ENCODE data around the gene AOPEP. TPM values are rescaled to one million over a fixed set of nuclear protein-coding genes. Genes with fewer than 3 reads are reported as not detected.
A peak's percentile ranks its signal among the peaks of the same experiment; 100 is the strongest.

The AOPEP gene
- total and polyA plus RNA-seq, 4 donors: 29.0 to 121 (median 60.0) TPM

DNA sequence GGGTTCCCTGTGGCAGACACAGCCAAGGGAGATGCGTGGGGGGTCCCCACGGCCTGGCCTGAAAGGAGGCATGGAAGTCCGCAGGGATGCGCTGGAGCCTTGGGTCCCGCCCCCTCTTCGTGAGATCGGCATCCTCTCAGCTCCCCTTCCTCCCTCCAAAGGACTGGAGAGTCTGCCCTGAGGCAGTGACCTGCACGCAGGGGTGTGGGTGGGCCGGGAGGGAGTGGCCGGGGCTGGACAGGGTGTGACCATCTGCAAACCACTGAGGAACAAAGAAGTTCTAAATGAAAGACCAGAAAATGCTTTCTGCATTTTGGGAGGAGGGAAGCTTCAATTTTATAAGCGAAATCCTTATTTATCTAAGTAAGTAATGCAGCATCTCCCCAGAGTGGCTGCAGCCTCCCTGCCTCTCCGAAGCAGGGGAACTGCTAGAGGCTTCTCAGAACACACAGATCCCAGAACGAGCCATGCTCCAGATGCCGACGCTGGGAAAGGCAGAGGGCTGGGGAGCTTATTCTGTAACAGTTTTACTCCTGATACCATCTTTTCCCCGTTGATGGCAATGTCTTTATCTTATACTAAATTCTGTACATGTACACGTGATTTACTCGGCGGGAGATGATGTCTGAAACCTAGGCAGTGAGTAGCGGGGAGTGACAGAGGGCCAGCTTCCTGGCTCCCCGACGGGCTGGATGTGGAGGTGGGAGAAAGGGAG is 369.3 kb downstream of the AOPEP start:
- Histone ChIP-seq H3K9me3 (ENCODE audit: control insufficient read depth in 4 of 4, insufficient read depth in 3 of 4, low read length in 3 of 4) (peaks cover 0 to 2% (median 0%) of the 10 kb centered on the region in 4 donors), H3K36me3 (ENCODE audit: control insufficient read depth in 4 of 4, insufficient read depth in 4 of 4, low read length in 4 of 4) (peaks cover 0 to 21% (median 12%) of the 10 kb centered on the region in 4 donors), H3K27me3 (ENCODE audit: control insufficient read depth in 3 of 3, insufficient read depth in 3 of 3, low read length in 2 of 3) (no peaks in the 10 kb centered on the region), H3K4me3 (no peak overlapping the region), H3K27ac (ENCODE audit: low read depth in 1 of 2, low read length in 1 of 2) (peak overlapping the region in 1 of 2 donors; percentile 86), H3K4me1 (ENCODE audit: control insufficient read depth in 5 of 5, insufficient read depth in 5 of 5, low read length in 5 of 5) (peaks cover 5 to 42% (median 22%) of the 10 kb centered on the region in 5 donors), H3K9ac (ENCODE audit: insufficient read depth in 1 of 2, low read length in 2 of 2) (no peak overlapping the region)
- TF ChIP-seq, protein P1, sequence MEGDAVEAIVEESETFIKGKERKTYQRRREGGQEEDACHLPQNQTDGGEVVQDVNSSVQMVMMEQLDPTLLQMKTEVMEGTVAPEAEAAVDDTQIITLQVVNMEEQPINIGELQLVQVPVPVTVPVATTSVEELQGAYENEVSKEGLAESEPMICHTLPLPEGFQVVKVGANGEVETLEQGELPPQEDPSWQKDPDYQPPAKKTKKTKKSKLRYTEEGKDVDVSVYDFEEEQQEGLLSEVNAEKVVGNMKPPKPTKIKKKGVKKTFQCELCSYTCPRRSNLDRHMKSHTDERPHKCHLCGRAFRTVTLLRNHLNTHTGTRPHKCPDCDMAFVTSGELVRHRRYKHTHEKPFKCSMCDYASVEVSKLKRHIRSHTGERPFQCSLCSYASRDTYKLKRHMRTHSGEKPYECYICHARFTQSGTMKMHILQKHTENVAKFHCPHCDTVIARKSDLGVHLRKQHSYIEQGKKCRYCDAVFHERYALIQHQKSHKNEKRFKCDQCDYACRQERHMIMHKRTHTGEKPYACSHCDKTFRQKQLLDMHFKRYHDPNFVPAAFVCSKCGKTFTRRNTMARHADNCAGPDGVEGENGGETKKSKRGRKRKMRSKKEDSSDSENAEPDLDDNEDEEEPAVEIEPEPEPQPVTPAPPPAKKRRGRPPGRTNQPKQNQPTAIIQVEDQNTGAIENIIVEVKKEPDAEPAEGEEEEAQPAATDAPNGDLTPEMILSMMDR (IDR thresholded peaks at IDR 0.05; ENCODE audit: control extremely low read depth, extremely low read depth): no peak
- DNase-seq: no peak
- no peak for ATAC-seq (ENCODE audit: insufficient read depth, low FRiP score)
- WGBS, 2 donors: 85 to 87% methylated on average over 22 of the region's 22 CpGs

DNA sequence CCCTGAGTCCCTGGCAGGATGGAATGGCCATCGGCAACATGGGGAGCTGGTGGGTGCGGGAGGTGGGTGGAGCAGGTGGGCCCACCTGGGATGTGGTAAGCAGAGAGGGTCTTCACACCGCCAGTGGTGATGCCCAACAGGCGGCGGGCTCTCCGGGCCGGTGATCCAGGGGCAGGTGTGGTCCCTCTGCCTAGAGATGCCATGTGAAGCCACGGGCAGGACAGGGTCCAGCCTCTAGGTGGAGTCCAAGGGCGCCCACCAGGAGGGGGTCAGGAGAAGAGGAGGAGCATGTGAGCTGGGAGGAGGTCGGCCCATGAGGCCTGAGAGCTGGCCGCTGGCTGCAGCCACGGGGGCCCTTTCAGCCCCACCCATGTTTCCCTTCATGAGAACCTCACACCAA is 369.9 kb downstream of the AOPEP start:
- no peak for DNase-seq
- H3K4me3 ChIP-seq: no peak overlapping the region
- TF ChIP-seq, protein P1 (IDR thresholded peaks at IDR 0.05; ENCODE audit: control extremely low read depth, extremely low read depth): no peak
- peaks cover 5 to 36% (median 16%) of the 10 kb centered on the region in 5 donors for H3K4me1 ChIP-seq (ENCODE audit: control insufficient read depth in 5 of 5, insufficient read depth in 5 of 5, low read length in 5 of 5)
- H3K36me3 ChIP-seq (ENCODE audit: control insufficient read depth in 4 of 4, insufficient read depth in 4 of 4, low read length in 4 of 4): peaks cover 0 to 21% (median 13%) of the 10 kb centered on the region in 4 donors
- H3K9ac ChIP-seq (ENCODE audit: insufficient read depth in 1 of 2, low read length in 2 of 2): no peak overlapping the region
- no peak for ATAC-seq (ENCODE audit: insufficient read depth, low FRiP score)
- 88 to 96% methylated on average over 12 of the region's 12 CpGs for WGBS, 2 donors
- H3K9me3 ChIP-seq (ENCODE audit: control insufficient read depth in 4 of 4, insufficient read depth in 3 of 4, low read length in 3 of 4): peaks cover 0 to 2% (median 0%) of the 10 kb centered on the region in 4 donors
- H3K27me3 ChIP-seq (ENCODE audit: control insufficient read depth in 3 of 3, insufficient read depth in 3 of 3, low read length in 2 of 3): no peaks in the 10 kb centered on the region
- H3K27ac ChIP-seq (ENCODE audit: low read depth in 1 of 2, low read length in 1 of 2): peak overlapping the region in 1 of 2 donors; percentile 5

GRCh38 chr9:95096807-95097206 is 370.3 kb downstream of the AOPEP start:
- Histone ChIP-seq H3K4me3 (no peak overlapping the region), H3K9ac (ENCODE audit: insufficient read depth in 1 of 2, low read length in 2 of 2) (no peak overlapping the region), H3K4me1 (ENCODE audit: control insufficient read depth in 5 of 5, insufficient read depth in 5 of 5, low read length in 5 of 5) (peaks cover 5 to 32% (median 12%) of the 10 kb centered on the region in 5 donors), H3K36me3 (ENCODE audit: control insufficient read depth in 4 of 4, insufficient read depth in 4 of 4, low read length in 4 of 4) (peaks cover 0 to 21% (median 13%) of the 10 kb centered on the region in 4 donors), H3K9me3 (ENCODE audit: control insufficient read depth in 4 of 4, insufficient read depth in 3 of 4, low read length in 3 of 4) (peaks cover 0 to 2% (median 0%) of the 10 kb centered on the region in 4 donors), H3K27ac (ENCODE audit: low read depth in 1 of 2, low read length in 1 of 2) (peak overlapping the region in 1 of 2 donors; percentile 5), H3K27me3 (ENCODE audit: control insufficient read depth in 3 of 3, insufficient read depth in 3 of 3, low read length in 2 of 3) (no peaks in the 10 kb centered on the region)
- no peak for ATAC-seq (ENCODE audit: insufficient read depth, low FRiP score)
- peak in 1 of 3 donors; percentile 23 for DNase-seq
- TF ChIP-seq, protein P1 (IDR thresholded peaks at IDR 0.05; ENCODE audit: control extremely low read depth, extremely low read depth): no peak
- WGBS, 2 donors: 59 to 69% methylated on average over 6 of the region's 6 CpGs
